ENCODE measurements around the gene ZNHIT2.

DNA sequence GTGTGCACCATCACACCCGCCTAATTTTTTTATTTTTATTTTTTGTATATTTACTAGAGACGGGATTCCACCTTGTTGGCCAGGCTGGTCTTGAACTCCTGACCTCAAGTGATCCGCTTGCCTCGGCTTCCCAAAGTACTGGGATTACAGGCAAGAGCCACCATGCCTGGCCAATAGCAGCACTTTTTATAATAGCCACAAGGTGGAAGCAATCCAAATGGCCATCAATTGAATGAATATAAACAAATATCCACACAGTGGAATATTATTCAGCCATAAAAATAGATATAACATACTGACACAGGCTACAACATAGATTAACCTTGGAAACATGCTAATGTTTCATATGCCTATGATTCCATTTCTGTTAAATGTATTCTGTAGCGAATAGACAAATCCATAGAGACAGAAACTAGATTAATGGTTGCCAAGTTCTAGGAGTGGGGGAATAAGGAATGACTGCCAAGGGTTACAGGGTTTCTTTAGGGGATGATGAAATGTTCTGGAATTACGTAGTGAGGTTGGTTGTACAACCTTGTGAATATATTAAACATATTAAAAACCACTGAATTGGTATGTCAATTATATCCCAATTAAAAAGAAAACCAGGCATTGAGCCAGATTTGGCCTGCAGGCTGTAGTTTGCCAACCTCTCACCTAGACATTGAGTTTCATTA, 16.7 kb downstream of the ZNHIT2 start:
- TF ChIP-seq ELF4 (IDR thresholded peaks at IDR 0.05) = no peak
- no peak for TF ChIP-seq TARDBP (IDR thresholded peaks at IDR 0.05)
- TF ChIP-seq FOXM1 (IDR thresholded peaks at IDR 0.05; ENCODE audit: borderline replicate concordance) = no peak
- no peak for TF ChIP-seq SUZ12 (IDR thresholded peaks at IDR 0.05)
- no peak for TF ChIP-seq SP1 (IDR thresholded peaks at IDR 0.05)
- no peak for TF ChIP-seq HDGF (IDR thresholded peaks at IDR 0.05; ENCODE audit: borderline replicate concordance)
- TF ChIP-seq ZNF384 (IDR thresholded peaks at IDR 0.05) = no peak

All from HEK293T (cell line).